BLaER1 treated with 17β-estradiol and CSF1 and Interleukin-3, amounts not matched to agents 10 nM and 100 nM (cell line): Measurements from ENCODE around the gene PLB1.

ENCODE experiments used
- H3K27ac ChIP-seq, 11 experiments: shearing (Covaris generic); formaldehyde crosslinking; 2 replicates each; pipeline ENCODE4 v1.8.1; 2022
- H3K27me3 ChIP-seq, 11 experiments: shearing (Covaris generic); formaldehyde crosslinking; 2 replicates each; pipeline ENCODE4 v1.8.1; 2022
- H3K36me3 ChIP-seq, 11 experiments: shearing (Covaris generic); formaldehyde crosslinking; 2 replicates each; pipeline ENCODE4 v1.8.1; 2022
- H3K4me1 ChIP-seq, 10 experiments: shearing (Covaris generic); formaldehyde crosslinking; 2 replicates each; pipeline ENCODE4 v1.8.1; 2022
- H3K4me2 ChIP-seq, 11 experiments: shearing (Covaris generic); formaldehyde crosslinking; 2 replicates each; pipeline ENCODE4 v1.8.1; 2022
- H3K4me3 ChIP-seq, 10 experiments: shearing (Covaris generic); formaldehyde crosslinking; 2 replicates each; pipeline ENCODE4 v1.8.1; 2022
- H3K9ac ChIP-seq, 11 experiments: shearing (Covaris generic); formaldehyde crosslinking; 2 replicates each; pipeline ENCODE4 v1.8.1; 2022
- H3K9me3 ChIP-seq, 11 experiments: shearing (Covaris generic); formaldehyde crosslinking; replicated peaks in 1 of 11; 2 replicates each; pipeline ENCODE4 v1.8.1; 2022
- H4K20me1 ChIP-seq, 11 experiments: shearing (Covaris generic); formaldehyde crosslinking; 2 replicates each; pipeline ENCODE4 v1.8.1; 2022
- Cebpa-rat ChIP-seq, 11 experiments: shearing (Covaris generic); IDR thresholded peaks; 2 replicates each; pipeline ENCODE4 v1.8.1; 2022

PLB1 gene

DNA sequence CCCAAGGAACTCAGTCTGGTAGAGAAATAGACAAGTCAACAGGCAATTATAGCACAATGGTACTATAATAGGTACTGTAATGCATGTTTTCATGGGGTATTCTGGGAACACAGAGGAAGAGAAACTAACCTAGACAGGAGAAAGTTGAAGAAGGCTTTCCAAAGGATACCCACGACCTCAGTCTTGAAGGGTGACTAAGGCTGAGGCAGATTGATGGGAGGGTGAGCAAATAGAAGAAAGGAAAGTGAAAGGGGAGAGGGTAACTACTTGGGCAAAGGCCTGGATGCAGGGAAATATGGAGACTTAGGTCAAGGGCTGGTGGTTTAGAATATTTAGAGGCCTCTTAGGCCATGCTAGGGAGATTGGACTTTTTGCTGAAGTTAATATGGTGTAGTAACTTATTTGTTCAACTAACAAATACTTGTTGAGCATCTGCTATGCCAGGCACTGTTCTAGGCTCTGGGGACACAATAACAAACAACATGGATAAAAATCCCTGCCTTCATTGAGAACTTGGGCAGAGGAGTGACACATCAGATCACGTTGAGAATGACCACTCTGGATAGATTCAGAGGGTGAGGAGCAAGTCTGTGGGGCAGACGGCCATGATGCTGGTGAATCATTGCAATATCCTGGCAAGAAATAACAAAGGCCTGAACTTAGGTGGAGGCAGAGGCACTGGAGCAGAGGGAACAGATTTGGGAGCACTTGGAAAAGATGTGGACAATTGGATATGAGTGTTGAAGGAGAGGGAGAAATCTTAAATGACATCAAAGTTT, 56.4 kb downstream of the PLB1 start:
- TF ChIP-seq Cebpa-rat (IDR thresholded peaks at IDR 0.05): no peak
- Histone ChIP-seq H4K20me1 (no peaks in the 10 kb centered on the region), H3K36me3 (no peaks in the 10 kb centered on the region), H3K4me1 (peaks cover 0 to 11% (median 0%) of the 10 kb centered on the region in 10 experiments; a peak in 5 of 20 replicates), H3K4me2 (peak overlapping the region in 5 of 11 experiments; percentile 1 to 47 (median 16); a peak in 4 of 22 replicates), H3K9me3 (no peaks in the 10 kb centered on the region), H3K27me3 (no peaks in the 10 kb centered on the region), H3K4me3 (no peak overlapping the region), H3K27ac (no peak overlapping the region), H3K9ac (no peak overlapping the region)

DNA sequence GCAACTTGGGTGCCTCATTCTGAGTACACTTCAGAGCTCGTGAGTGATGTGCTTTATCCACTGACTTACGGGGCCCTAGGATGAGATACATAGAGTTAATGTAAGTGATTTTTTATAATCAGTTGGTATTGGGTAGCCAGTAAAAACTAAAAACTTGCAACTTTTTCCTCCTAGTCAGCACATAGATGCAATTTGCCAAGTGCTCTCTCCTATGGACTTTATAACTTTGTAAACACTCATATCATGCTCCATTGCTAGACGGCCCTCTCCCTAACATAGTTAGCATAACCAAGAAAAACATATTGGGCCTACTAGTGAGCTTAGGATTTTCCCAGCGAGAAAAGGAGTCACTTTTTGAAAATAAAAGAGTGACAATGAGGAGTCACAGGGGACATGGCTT, 60.4 kb downstream of the PLB1 start:
- Histone ChIP-seq H4K20me1 (no peaks in the 10 kb centered on the region), H3K4me2 (no peak overlapping the region), H3K4me1 (peaks cover 0 to 11% (median 0%) of the 10 kb centered on the region in 10 experiments; a peak in 5 of 20 replicates), H3K27ac (no peak overlapping the region), H3K9me3 (peaks cover 0 to under 1% (median 0%) of the 10 kb centered on the region in 11 experiments; a peak in 2 of 22 replicates), H3K27me3 (no peaks in the 10 kb centered on the region), H3K9ac (no peak overlapping the region), H3K36me3 (no peaks in the 10 kb centered on the region), H3K4me3 (no peak overlapping the region)
- TF ChIP-seq Cebpa-rat (IDR thresholded peaks at IDR 0.05): no peak

DNA sequence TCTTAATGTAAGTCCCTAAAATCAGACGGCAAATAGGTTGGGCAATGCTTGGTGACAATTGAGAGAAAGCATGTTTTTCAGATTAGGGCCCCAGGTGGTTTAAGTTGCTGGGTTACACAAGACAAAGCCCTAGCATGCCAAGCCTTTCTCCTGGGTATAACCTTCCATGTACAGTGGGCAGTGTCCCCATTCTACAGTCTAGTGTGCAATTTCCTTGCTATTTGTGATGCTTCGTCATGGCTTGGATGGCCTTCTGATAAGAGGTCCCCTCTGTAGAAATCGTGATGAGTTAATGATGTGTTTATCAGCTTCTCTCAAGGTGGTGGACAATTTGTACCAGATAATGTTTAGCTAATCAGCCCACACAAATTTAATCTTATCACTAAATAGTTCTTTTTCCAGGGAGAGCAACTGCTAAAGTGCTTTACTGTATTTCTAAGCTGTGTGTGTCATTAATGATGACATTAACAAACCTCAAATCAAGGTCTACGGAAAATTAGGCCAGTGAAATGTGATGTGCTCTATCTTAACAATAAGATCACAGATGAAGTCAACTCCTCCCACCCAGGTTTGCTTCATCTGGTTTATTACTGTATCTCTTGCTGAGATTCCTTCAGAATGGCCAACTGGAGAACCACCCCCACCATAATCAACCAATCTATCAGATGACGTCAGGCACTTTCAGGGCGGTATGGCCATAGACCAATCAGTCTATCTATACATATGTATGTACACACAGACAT, 61.7 kb downstream of the PLB1 start:
- peaks cover 0 to 4% (median 0%) of the 10 kb centered on the region in 11 experiments; a peak in 3 of 22 replicates for H3K9me3 ChIP-seq
- no peak overlapping the region for H3K9ac ChIP-seq
- H3K4me3 ChIP-seq: no peak overlapping the region
- H3K27me3 ChIP-seq: no peaks in the 10 kb centered on the region
- no peak overlapping the region for H3K27ac ChIP-seq
- no peaks in the 10 kb centered on the region for H3K36me3 ChIP-seq
- H3K4me2 ChIP-seq: no peak overlapping the region
- H3K4me1 ChIP-seq: peaks cover 0 to under 1% (median 0%) of the 10 kb centered on the region in 10 experiments; a peak in 1 of 20 replicates
- no peak for TF ChIP-seq Cebpa-rat (IDR thresholded peaks at IDR 0.05)
- H4K20me1 ChIP-seq: no peaks in the 10 kb centered on the region

GRCh38 chr2:28558158-28558820, 62.4 kb downstream of the PLB1 start:
- no peak overlapping the region for H3K9ac ChIP-seq
- H3K27me3 ChIP-seq: no peaks in the 10 kb centered on the region
- no peak overlapping the region for H3K27ac ChIP-seq
- H4K20me1 ChIP-seq: no peaks in the 10 kb centered on the region
- peaks cover 0 to 4% (median 0%) of the 10 kb centered on the region in 11 experiments; a peak in 3 of 22 replicates for H3K9me3 ChIP-seq
- H3K4me3 ChIP-seq: no peak overlapping the region
- H3K4me1 ChIP-seq: no peaks in the 10 kb centered on the region
- H3K36me3 ChIP-seq: no peaks in the 10 kb centered on the region
- no peak for TF ChIP-seq Cebpa-rat (IDR thresholded peaks at IDR 0.05)
- H3K4me2 ChIP-seq: no peak overlapping the region

DNA sequence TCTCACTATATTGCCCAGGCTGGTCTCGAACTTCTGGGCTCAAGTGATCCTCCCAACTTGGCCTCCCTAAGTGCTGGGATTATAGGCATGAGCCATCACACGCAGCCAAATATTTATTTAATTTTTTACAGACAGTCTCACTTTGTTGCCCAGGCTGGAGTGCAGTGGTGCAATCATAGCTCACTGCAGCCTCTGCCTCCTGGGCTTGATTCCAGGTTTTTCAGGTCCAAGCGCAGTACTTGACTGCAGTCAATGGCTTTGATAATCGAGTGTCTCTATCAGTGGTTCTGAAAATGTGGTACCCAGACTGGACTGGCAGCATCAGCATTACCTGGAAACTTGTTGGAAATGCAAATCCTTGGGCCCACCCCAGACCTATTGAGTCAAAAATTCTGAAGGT, 63.1 kb downstream of the PLB1 start:
- no peak overlapping the region for H3K27ac ChIP-seq
- no peak overlapping the region for H3K9ac ChIP-seq
- peaks cover 0 to 4% (median 0%) of the 10 kb centered on the region in 11 experiments; a peak in 3 of 22 replicates for H3K9me3 ChIP-seq
- H3K36me3 ChIP-seq: no peaks in the 10 kb centered on the region
- H3K4me3 ChIP-seq: no peak overlapping the region
- H4K20me1 ChIP-seq: no peaks in the 10 kb centered on the region
- TF ChIP-seq Cebpa-rat (IDR thresholded peaks at IDR 0.05): no peak
- no peak overlapping the region for H3K4me2 ChIP-seq
- no peaks in the 10 kb centered on the region for H3K27me3 ChIP-seq
- no peaks in the 10 kb centered on the region for H3K4me1 ChIP-seq

GRCh38 chr2:28563869-28564268, 68.0 kb downstream of the PLB1 start:
- no peaks in the 10 kb centered on the region for H3K36me3 ChIP-seq
- TF ChIP-seq Cebpa-rat (IDR thresholded peaks at IDR 0.05): no peak
- H3K27ac ChIP-seq: no peak overlapping the region
- H3K4me3 ChIP-seq: no peak overlapping the region
- H3K27me3 ChIP-seq: no peaks in the 10 kb centered on the region
- no peak overlapping the region for H3K4me2 ChIP-seq
- peaks cover 0 to 4% (median 0%) of the 10 kb centered on the region in 11 experiments; a peak in 3 of 22 replicates for H3K9me3 ChIP-seq
- no peak overlapping the region for H3K9ac ChIP-seq
- H3K4me1 ChIP-seq: peaks cover 7 to 15% (median 9%) of the 10 kb centered on the region in 10 experiments; a peak in 18 of 20 replicates
- H4K20me1 ChIP-seq: no peaks in the 10 kb centered on the region

DNA sequence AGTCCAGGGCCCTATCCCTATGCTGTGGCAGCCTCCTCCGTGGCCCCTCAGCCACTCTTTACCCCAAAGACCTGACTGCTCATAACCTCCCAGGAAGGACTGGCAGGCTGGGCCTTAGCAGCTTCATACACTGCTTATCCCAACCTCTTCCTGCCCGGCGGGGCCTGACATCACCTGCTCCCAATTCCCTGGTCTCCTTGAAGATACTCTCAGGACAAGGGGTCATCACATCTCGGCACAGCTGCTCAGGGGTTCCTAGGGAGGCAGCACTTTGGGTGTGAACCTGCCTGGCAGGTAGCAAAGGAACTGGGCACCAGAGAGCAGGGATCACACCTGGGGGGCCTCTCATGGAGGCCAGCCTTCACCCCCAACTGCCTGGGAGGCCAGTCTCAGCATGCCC, 68.5 kb downstream of the PLB1 start:
- no peaks in the 10 kb centered on the region for H3K27me3 ChIP-seq
- H3K4me2 ChIP-seq: no peak overlapping the region
- no peaks in the 10 kb centered on the region for H4K20me1 ChIP-seq
- H3K9me3 ChIP-seq: peaks cover 0 to 4% (median 0%) of the 10 kb centered on the region in 11 experiments; a peak in 3 of 22 replicates
- TF ChIP-seq Cebpa-rat (IDR thresholded peaks at IDR 0.05): no peak
- H3K4me3 ChIP-seq: no peak overlapping the region
- no peak overlapping the region for H3K27ac ChIP-seq
- no peaks in the 10 kb centered on the region for H3K36me3 ChIP-seq
- peaks cover 7 to 15% (median 9%) of the 10 kb centered on the region in 10 experiments; a peak in 18 of 20 replicates for H3K4me1 ChIP-seq
- H3K9ac ChIP-seq: no peak overlapping the region

DNA sequence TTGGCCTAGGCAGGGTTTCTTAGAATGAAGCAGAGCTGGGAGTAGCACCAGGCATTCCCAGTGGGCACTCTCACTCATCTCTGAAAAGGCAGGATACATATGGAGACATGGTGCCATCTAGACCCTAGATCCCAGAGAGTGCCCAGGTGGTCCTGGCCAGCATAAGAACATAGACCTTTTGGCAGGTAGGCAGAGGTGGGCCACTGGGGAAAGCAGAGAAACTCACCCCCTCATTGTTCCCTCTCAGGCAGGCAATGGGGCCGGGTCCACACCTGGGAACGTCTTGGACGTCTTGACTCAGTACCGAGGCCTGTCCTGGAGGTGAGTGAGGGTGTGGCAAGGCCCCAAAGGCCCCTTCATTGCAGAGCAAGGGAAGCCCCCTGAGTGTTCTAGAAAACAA, 69.2 kb downstream of the PLB1 start:
- Histone ChIP-seq H3K27ac (no peak overlapping the region), H3K27me3 (no peaks in the 10 kb centered on the region), H3K36me3 (no peaks in the 10 kb centered on the region), H4K20me1 (no peaks in the 10 kb centered on the region), H3K4me1 (peaks cover 7 to 15% (median 9%) of the 10 kb centered on the region in 10 experiments; a peak in 18 of 20 replicates), H3K4me2 (no peak overlapping the region), H3K9ac (no peak overlapping the region), H3K9me3 (peaks cover 0 to 4% (median 0%) of the 10 kb centered on the region in 11 experiments; a peak in 4 of 22 replicates), H3K4me3 (no peak overlapping the region)
- TF ChIP-seq Cebpa-rat (IDR thresholded peaks at IDR 0.05): no peak
